Esophagus muscularis mucosa (tissue), 4 donors: Measurements from ENCODE around the gene ATP10B.

Experiments
- CTCF ChIP-seq, 3 experiments: fragments of 200-600 bp in 2 of 3; fragments of 450-650 bp in 1 of 3; sonication (generic) in 2 of 3; IDR thresholded peaks; one replicate each; pipeline ENCODE4 v1.5.1; 2017 to 2019; ENCODE audit warnings: antibody characterized with exemption in 3 of 3, mild to moderate bottlenecking in 2 of 3, moderate library complexity in 1 of 3
- EP300 ChIP-seq: sonication (generic); formaldehyde crosslinking; IDR thresholded peaks from one replicate; pipeline ENCODE4 v1.6.1; 2017; ENCODE audit warnings: antibody characterized with exemption
- POLR2A ChIP-seq: fragments of 450-650 bp; IDR thresholded peaks from one replicate; pipeline ENCODE4 v1.6.1; 2017; ENCODE audit warnings: antibody characterized with exemption, moderate library complexity, mild to moderate bottlenecking, low read depth
- POLR2AphosphoS5 ChIP-seq, 2 donors: sonication (generic); formaldehyde crosslinking; IDR thresholded peaks; one replicate each; pipeline ENCODE4 v1.6.1; 2017; ENCODE audit warnings: antibody characterized with exemption in 2 of 2

DNA sequence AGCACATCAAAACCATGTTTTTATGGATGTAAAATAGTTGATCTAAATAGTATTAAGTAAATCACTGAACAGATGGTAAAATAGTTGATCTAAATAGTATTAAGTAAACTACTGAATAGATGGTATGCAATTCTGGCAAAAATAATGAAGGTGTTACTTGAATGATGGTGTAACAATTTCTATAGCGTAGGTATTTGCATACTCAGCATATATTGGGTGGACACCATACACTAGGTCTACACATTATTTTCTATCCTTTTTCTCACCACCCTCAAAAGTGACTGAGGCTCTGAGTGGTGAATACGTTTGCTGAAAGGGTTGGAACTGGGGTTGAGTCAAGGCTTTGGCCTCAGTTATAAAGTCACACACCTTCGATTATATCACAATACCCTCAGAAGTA lies 81.3 kb downstream of the ATP10B start:
- TF ChIP-seq CTCF (IDR thresholded peaks at IDR 0.05) (no peak), POLR2A (no peak), EP300 (no peak), POLR2AphosphoS5 (IDR thresholded peaks at IDR 0.05) (no peak)
